PC-9 (cell line): ENCODE data around the gene UBE2G2. TPM values are rescaled to one million over a fixed set of nuclear protein-coding genes. Genes with fewer than 3 reads are reported as not detected.

Experiments used
- BruUV-seq: library from RNA; stranded (reverse); fragments of 400-500 nt; replicated peaks from 2 replicates; lab custom pipeline; 2021; lab: Mats Ljungman, UMichigan
- CTCF ChIA-PET: fragments of 300-600 bp; sonication (Branson Sonifier 250); formaldehyde crosslinking; loops from one replicate; lab custom pipeline; 2022; ENCODE audit warnings: antibody characterized with exemption; lab: Charles Lee
- POLR2A ChIA-PET: fragments of 300-600 bp; sonication (Branson Sonifier 250); formaldehyde crosslinking; loops from one replicate; lab custom pipeline; 2022; ENCODE audit warnings: antibody characterized with exemption; ENCODE audit not compliant: unreplicated experiment; lab: Charles Lee
- DNase-seq, 2 experiments: peaks; one replicate each; pipeline versions ENCODE4 v3.0.0 to v3.0.0-alpha.2; 2015 to 2022; ENCODE audit warnings: mixed read lengths in 1 of 2
- H2AFZ ChIP-seq: fragments of 200-600 bp; sonication (generic); 2 replicates; pipeline ENCODE4 v1.8.1; 2017; ENCODE audit warnings: antibody characterized with exemption
- H3F3A ChIP-seq: fragments of 200-600 bp; sonication (generic); 2 replicates; pipeline ENCODE4 v1.8.1; 2017; ENCODE audit warnings: antibody characterized with exemption, mild to moderate bottlenecking, low read depth; ENCODE audit not compliant: insufficient read depth
- H3K27ac ChIP-seq: fragments of 200-600 bp; sonication (generic); 2 replicates; pipeline ENCODE4 v1.6.1; 2016; ENCODE audit warnings: mixed run types
- H3K27me3 ChIP-seq: fragments of 200-600 bp; sonication (generic); 2 replicates; pipeline ENCODE4 v1.6.1; 2016; ENCODE audit warnings: low read depth, mixed run types; ENCODE audit not compliant: insufficient read depth
- H3K36me3 ChIP-seq: fragments of 200-600 bp; sonication (generic); 2 replicates; pipeline ENCODE4 v1.6.1; 2016; ENCODE audit warnings: low read depth, mixed run types
- H3K4me1 ChIP-seq: fragments of 200-600 bp; sonication (generic); replicated peaks from 2 replicates; pipeline ENCODE4 v1.6.1; 2016; ENCODE audit warnings: mixed run types; ENCODE audit not compliant: insufficient read depth
- H3K4me2 ChIP-seq: fragments of 200-600 bp; sonication (generic); 2 replicates; pipeline ENCODE4 v1.6.1; 2017; ENCODE audit warnings: mixed run types
- H3K4me3 ChIP-seq: fragments of 200-600 bp; sonication (generic); 2 replicates; pipeline ENCODE4 v1.6.1; 2016; ENCODE audit warnings: mixed run types
- H3K79me2 ChIP-seq: fragments of 200-600 bp; sonication (generic); 2 replicates; pipeline ENCODE4 v1.6.1; 2017; ENCODE audit warnings: low read depth, mixed run types
- H3K9me2 ChIP-seq: fragments of 200-600 bp; sonication (generic); 2 replicates; pipeline ENCODE4 v1.8.1; 2017; ENCODE audit warnings: mild to moderate bottlenecking; ENCODE audit not compliant: insufficient read depth
- H3K9me3 ChIP-seq: fragments of 200-600 bp; sonication (generic); 2 replicates; pipeline ENCODE4 v1.8.1; 2016; ENCODE audit warnings: low read depth; ENCODE audit not compliant: insufficient read depth
- H4K20me1 ChIP-seq: fragments of 200-600 bp; sonication (generic); 2 replicates; pipeline ENCODE4 v1.8.1; 2017; ENCODE audit not compliant: insufficient read depth
- CTCF ChIP-seq: fragments of 200-600 bp; sonication (generic); conservative IDR thresholded peaks from 2 replicates; pipeline ENCODE4 v1.6.1; 2017; ENCODE audit warnings: mixed run types, antibody characterized with exemption, mild to moderate bottlenecking, moderate library complexity
- EZH2 ChIP-seq: fragments of 200-600 bp; sonication (generic); IDR thresholded peaks from 2 replicates; pipeline ENCODE4 v1.8.0; 2017; ENCODE audit warnings: antibody characterized with exemption, low read depth
- intact Hi-C: fragments of 100-400 bp; cut with micrococcal nuclease; formaldehyde crosslinking; loops from one replicate; pipeline ENCODE4 v1.10.0; 2022; ENCODE audit not compliant: unreplicated experiment
- total RNA-seq: library from RNA; stranded (reverse); gene quantifications from 2 replicates; pipeline ENCODE4 v1.2.3, GENCODE V29; 2021

The UBE2G2 gene
- total RNA-seq, 1 experiment from 2014 or later: 51.9 TPM

GRCh38 chr21:44758141-44758561 is 43.5 kb downstream of the UBE2G2 start:
- no peaks in the 10 kb centered on the region for H4K20me1 ChIP-seq
- no TSS peak for BruUV-seq
- H3K36me3 ChIP-seq: no peaks in the 10 kb centered on the region
- no peak for DNase-seq
- no peak for TF ChIP-seq CTCF
- no peak for TF ChIP-seq EZH2
- CTCF ChIA-PET: no interaction called here
- H3K27me3 ChIP-seq: no peaks in the 10 kb centered on the region
- no peaks in the 10 kb centered on the region for H3K79me2 ChIP-seq
- no peaks in the 10 kb centered on the region for H3K9me3 ChIP-seq
- H3K4me1 ChIP-seq: peaks cover 8% of the 10 kb centered on the region
- no peak overlapping the region for H3K4me2 ChIP-seq
- peaks cover 4% of the 10 kb centered on the region; the same call in 1 of the 2 replicates for H3F3A ChIP-seq
- POLR2A ChIA-PET: no interaction called here
- H3K27ac ChIP-seq: no peak overlapping the region
- intact Hi-C loops: no loop called here
- no peak overlapping the region for H3K4me3 ChIP-seq
- no peaks in the 10 kb centered on the region for H3K9me2 ChIP-seq
- H2AFZ ChIP-seq: no peak overlapping the region

GRCh38 chr21:44757731-44758130 is 43.9 kb downstream of the UBE2G2 start:
- no peak for DNase-seq
- CTCF ChIA-PET: interaction anchor here (0.6 kb wide), 1 partner anchor 14 kb away, joined by 11 read pairs; no protein-coding TSS in a partner anchor
- Histone ChIP-seq H3K9me2 (no peaks in the 10 kb centered on the region), H3K4me3 (no peak overlapping the region), H2AFZ (no peak overlapping the region), H3K4me2 (no peak overlapping the region), H3F3A (peaks cover 6% of the 10 kb centered on the region; the same call in 1 of the 2 replicates), H3K79me2 (no peaks in the 10 kb centered on the region), H3K4me1 (peaks cover 12% of the 10 kb centered on the region), H4K20me1 (no peaks in the 10 kb centered on the region), H3K27me3 (no peaks in the 10 kb centered on the region), H3K9me3 (no peaks in the 10 kb centered on the region), H3K36me3 (no peaks in the 10 kb centered on the region), H3K27ac (no peak overlapping the region)
- no TSS peak for BruUV-seq
- intact Hi-C loops: no loop called here
- POLR2A ChIA-PET: no interaction called here
- TF ChIP-seq CTCF (no peak), EZH2 (no peak)

GRCh38 chr21:44756423-44757185 is 45.0 kb downstream of the UBE2G2 start:
- Histone ChIP-seq H3K36me3 (no peaks in the 10 kb centered on the region), H3K4me3 (no peak overlapping the region), H3K79me2 (no peaks in the 10 kb centered on the region), H3K27me3 (no peaks in the 10 kb centered on the region), H2AFZ (no peak overlapping the region), H3F3A (peaks cover 10% of the 10 kb centered on the region; the same call in 1 of the 2 replicates), H3K9me2 (no peaks in the 10 kb centered on the region), H4K20me1 (no peaks in the 10 kb centered on the region), H3K9me3 (no peaks in the 10 kb centered on the region), H3K4me2 (no peak overlapping the region), H3K27ac (no peak overlapping the region), H3K4me1 (peaks cover 19% of the 10 kb centered on the region)
- POLR2A ChIA-PET: no interaction called here
- TF ChIP-seq CTCF (no peak), EZH2 (no peak)
- no TSS peak for BruUV-seq
- DNase-seq: no peak
- CTCF ChIA-PET: no interaction called here
- intact Hi-C loops: no loop called here
